Esophagus squamous epithelium (tissue), 5 donors: ENCODE results near the gene TMPRSS11A. TPM values are rescaled to one million over a fixed set of nuclear protein-coding genes. Genes with fewer than 3 reads are reported as not detected.

Experiments
- DNase-seq: peaks from one replicate; lab custom pipeline; 2025; lab: John Stamatoyannopoulos, UW
- H3K27ac ChIP-seq, 4 donors: fragments of 200-600 bp; sonication (generic); one replicate each; pipeline ENCODE4 v1.5.1; 2016 to 2019; ENCODE audit warnings: mild to moderate bottlenecking in 1 of 4
- H3K27me3 ChIP-seq, 4 donors: fragments of 200-600 bp; sonication (generic); 1 replicate in 3 of 4; 2 replicates in 1 of 4; pipeline versions ENCODE4 v1.5.1 to v1.6.0; 2017 to 2021; ENCODE audit warnings: antibody characterized with exemption in 1 of 4
- H3K36me3 ChIP-seq, 3 donors: fragments of 200-600 bp; sonication (generic); one replicate each; pipeline ENCODE4 v1.5.1; 2016 to 2019
- H3K4me1 ChIP-seq, 3 donors: fragments of 200-600 bp; sonication (generic); one replicate each; pipeline ENCODE4 v1.5.1; 2017 to 2019
- H3K4me3 ChIP-seq, 4 donors: fragments of 200-600 bp; sonication (generic); 1 replicate in 3 of 4; 2 replicates in 1 of 4; pipeline ENCODE4 v1.5.1; 2016 to 2019; ENCODE audit warnings: mild to moderate bottlenecking in 2 of 4, moderate library complexity in 1 of 4
- H3K9me3 ChIP-seq, 3 donors: fragments of 200-600 bp; sonication (generic); one replicate each; pipeline ENCODE4 v1.5.1; 2016 to 2019
- CTCF ChIP-seq, 6 experiments: fragments of 450-650 bp in 4 of 6; fragments of 200-600 bp in 2 of 6; sonication (generic) in 2 of 6; IDR thresholded peaks; one replicate each; pipeline ENCODE4 v1.5.1; 2016 to 2019; ENCODE audit warnings: antibody characterized with exemption in 6 of 6, mild to moderate bottlenecking in 4 of 6, moderate library complexity in 4 of 6
- POLR2A ChIP-seq, 4 donors: fragments of 450-650 bp; IDR thresholded peaks; one replicate each; pipeline ENCODE4 v1.6.1; 2017; ENCODE audit warnings: antibody characterized with exemption in 4 of 4, mild to moderate bottlenecking in 4 of 4, moderate library complexity in 3 of 4
- whole genome bisulfite sequencing, 2 donors: methylation state at CpG; one replicate each; pipeline ENCODE4 v1.1.5; 2018; 5-methylcytosine and 5-hydroxymethylcytosine counted together
- intact Hi-C: fragments of 100-400 bp; cut with DNase I; formaldehyde crosslinking; loops from one replicate; pipeline ENCODE4 v1.15.0; 2022
- total RNA-seq, 4 donors: library from RNA; depleted of rRNA; stranded (reverse); fragments of >200 nt; gene quantifications; one replicate each; pipeline ENCODE4 v1.1.0, GENCODE V29; 2016
- donor health status: DM: yes; HTN: yes; CAD: no.

Gene TMPRSS11A
- total RNA-seq, 4 donors from 2014 or later: 36.6 to 153 (median 93.2) TPM

- no peak for DNase-seq
- Histone ChIP-seq H3K4me3 (no peak overlapping the region), H3K4me1 (peaks cover 4 to 82% (median 28%) of the 10 kb centered on the region in 3 donors), H3K27ac (peak overlapping the region; percentile 49 to 87 (median 79)), H3K27me3 (no peaks in the 10 kb centered on the region), H3K9me3 (no peaks in the 10 kb centered on the region), H3K36me3 (no peaks in the 10 kb centered on the region)
- intact Hi-C loops: no loop called here
- TF ChIP-seq POLR2A (IDR thresholded peaks at IDR 0.05) (no peak), CTCF (IDR thresholded peaks at IDR 0.05) (no peak)
- WGBS, 2 donors: 63 to 73% methylated on average over 5 of the region's 5 CpGs
Measured at GRCh38 chr4:67933038-67933437, 30.3 kb downstream of the TMPRSS11A start.

- no peak for DNase-seq
- Histone ChIP-seq H3K36me3 (no peaks in the 10 kb centered on the region), H3K27me3 (no peaks in the 10 kb centered on the region), H3K4me1 (peaks cover 4 to 93% (median 33%) of the 10 kb centered on the region in 3 donors), H3K27ac (peak overlapping the region; percentile 27 to 87 (median 79)), H3K9me3 (no peaks in the 10 kb centered on the region), H3K4me3 (no peak overlapping the region)
- intact Hi-C loops: no loop called here
- TF ChIP-seq POLR2A (IDR thresholded peaks at IDR 0.05) (no peak), CTCF (IDR thresholded peaks at IDR 0.05) (no peak)
- 35 to 49% methylated on average over 3 of the region's 3 CpGs for WGBS, 2 donors
Measured at GRCh38 chr4:67931256-67931655, 32.0 kb downstream of the TMPRSS11A start.

- Histone ChIP-seq H3K36me3 (no peaks in the 10 kb centered on the region), H3K9me3 (no peaks in the 10 kb centered on the region), H3K4me3 (no peak overlapping the region), H3K27me3 (no peaks in the 10 kb centered on the region), H3K27ac (peak overlapping the region; percentile 62 to 87 (median 75)), H3K4me1 (peaks cover 0 to 75% (median 24%) of the 10 kb centered on the region in 3 donors)
- TF ChIP-seq POLR2A (IDR thresholded peaks at IDR 0.05): no peak
- DNase-seq: no peak
- intact Hi-C loops: no loop called here
- 36 to 46% methylated on average over 3 of the region's 3 CpGs for WGBS, 2 donors
Measured at GRCh38 chr4:67929426-67929825, 33.9 kb downstream of the TMPRSS11A start.

GRCh38 chr4:67928546-67928945, 34.7 kb downstream of the TMPRSS11A start:
- DNase-seq: no peak
- WGBS, 2 donors: 23 to 30% methylated on average over 3 of the region's 3 CpGs

GRCh38 chr4:67927251-67927650, 36.0 kb downstream of the TMPRSS11A start:
- intact Hi-C loops: no loop called here
- H3K27ac ChIP-seq: peak overlapping the region; percentile 55 to 87 (median 75)
- WGBS, 2 donors: 100% methylated on average over 2 of the region's 3 CpGs; no CpG with 5 or more reads in 1 of the 2 donors
- H3K9me3 ChIP-seq: no peaks in the 10 kb centered on the region
- H3K4me1 ChIP-seq: peaks cover 0 to 58% (median 11%) of the 10 kb centered on the region in 3 donors
- TF ChIP-seq POLR2A (IDR thresholded peaks at IDR 0.05) (no peak), CTCF (IDR thresholded peaks at IDR 0.05) (no peak)
- H3K27me3 ChIP-seq: no peaks in the 10 kb centered on the region
- DNase-seq: no peak
- H3K36me3 ChIP-seq: no peaks in the 10 kb centered on the region
- H3K4me3 ChIP-seq: no peak overlapping the region

More at GRCh38 chr4:67928546-67928945, 34.7 kb downstream of the TMPRSS11A start:
- peak overlapping the region in 3 of 4 donors; percentile 71 to 87 (median 79) for H3K27ac ChIP-seq
- TF ChIP-seq POLR2A (IDR thresholded peaks at IDR 0.05) (no peak), CTCF (IDR thresholded peaks at IDR 0.05) (no peak)
- H3K9me3 ChIP-seq: no peaks in the 10 kb centered on the region
- no peaks in the 10 kb centered on the region for H3K27me3 ChIP-seq
- H3K4me3 ChIP-seq: no peak overlapping the region
- intact Hi-C loops: no loop called here
- peaks cover 0 to 71% (median 16%) of the 10 kb centered on the region in 3 donors for H3K4me1 ChIP-seq
- no peaks in the 10 kb centered on the region for H3K36me3 ChIP-seq
